GM19023 (cell line): ENCODE measurements around the gene KIF11.

ENCODE experiments used
- ATAC-seq: cut with Tn5 transposase; IDR thresholded peaks from one replicate; pipeline ENCODE4 v1.9.1; 2021; ENCODE audit warnings: mild to moderate bottlenecking, moderate library complexity; ENCODE audit not compliant: unreplicated experiment

KIF11 gene

GRCh38 chr10:92699518-92700381, 106.8 kb downstream of the KIF11 start:
- no peak for ATAC-seq

DNA sequence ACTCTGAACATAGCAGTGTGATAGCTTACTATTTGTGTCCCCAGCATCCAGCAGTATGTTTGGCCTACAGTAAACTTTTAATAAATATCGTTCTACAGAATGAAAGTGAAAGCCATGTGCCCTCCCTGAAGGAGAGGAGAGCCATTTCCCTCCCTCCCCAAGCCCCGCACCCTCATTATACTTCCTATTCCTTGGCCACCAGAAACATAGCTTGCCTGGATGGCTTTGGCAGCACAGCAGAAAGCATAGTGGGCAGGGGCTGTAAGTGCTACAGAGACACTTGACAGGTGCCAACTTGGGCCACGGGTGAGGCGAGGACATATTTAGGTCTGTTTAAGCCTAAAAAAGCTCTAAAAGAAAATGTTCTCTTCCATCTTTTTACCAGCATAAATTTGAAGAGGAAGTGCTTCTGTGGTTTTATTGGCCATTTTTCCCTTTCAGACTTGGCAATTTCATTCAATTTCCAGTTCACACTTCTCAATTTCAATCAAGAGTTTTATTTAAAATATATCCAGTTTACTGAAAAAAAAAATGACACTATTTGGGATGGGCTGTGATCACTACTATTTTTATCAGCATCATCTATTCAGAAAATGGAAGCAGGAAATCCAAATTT, 109.5 kb downstream of the KIF11 start:
- ATAC-seq, result no peak
